HFFc6 (cell line): ENCODE measurements around the gene C11orf21. TPM values are rescaled to one million over a fixed set of nuclear protein-coding genes. Genes with fewer than 3 reads are reported as not detected.

ENCODE experiments used
- DNase-seq: peaks from one replicate; pipeline ENCODE4 v3.0.0-alpha.2; 2018
- H3K27ac Mint-ChIP-seq: 2 replicates; pipeline ENCODE4 v1.8.0; 2020; ENCODE audit warnings: mild to moderate bottlenecking, mixed read lengths
- H3K27me3 Mint-ChIP-seq: 2 replicates; pipeline ENCODE4 v1.8.0; 2021; ENCODE audit warnings: mild to moderate bottlenecking, moderate library complexity, mixed read lengths; ENCODE audit not compliant: insufficient read depth
- H3K36me3 Mint-ChIP-seq: 2 replicates; pipeline ENCODE4 v1.8.0; 2021; ENCODE audit warnings: low read depth, mixed read lengths
- H3K4me1 Mint-ChIP-seq: 2 replicates; pipeline ENCODE4 v1.8.0; 2020; ENCODE audit warnings: low read depth, mixed read lengths
- H3K4me3 Mint-ChIP-seq: 2 replicates; pipeline ENCODE4 v1.8.0; 2020; ENCODE audit warnings: mild to moderate bottlenecking, moderate library complexity, mixed read lengths
- H3K9me3 Mint-ChIP-seq: 2 replicates; pipeline ENCODE4 v1.8.0; 2020; ENCODE audit warnings: mild to moderate bottlenecking, mixed read lengths
- total RNA-seq, 6 experiments: library from RNA; stranded (reverse); fragmentation: NEBNext Ultra II Directional; extraction: Animal tissue kit (Norgen Biotek cat#: 25700); gene quantifications; 2 replicates in 1 of 6; 3 replicates in 5 of 6; pipeline ENCODE4 v1.2.3, GENCODE V29; 2021
- TF ChIP-seq, protein P1 (sequence below): fragments of 200-600 bp; sonication (generic); IDR thresholded peaks from 2 replicates; pipeline ENCODE4 v1.5.0; 2021; ENCODE audit warnings: antibody characterized with exemption, mild to moderate bottlenecking

The C11orf21 gene
- total RNA-seq, 6 experiments from 2014 or later, result not detected

DNA sequence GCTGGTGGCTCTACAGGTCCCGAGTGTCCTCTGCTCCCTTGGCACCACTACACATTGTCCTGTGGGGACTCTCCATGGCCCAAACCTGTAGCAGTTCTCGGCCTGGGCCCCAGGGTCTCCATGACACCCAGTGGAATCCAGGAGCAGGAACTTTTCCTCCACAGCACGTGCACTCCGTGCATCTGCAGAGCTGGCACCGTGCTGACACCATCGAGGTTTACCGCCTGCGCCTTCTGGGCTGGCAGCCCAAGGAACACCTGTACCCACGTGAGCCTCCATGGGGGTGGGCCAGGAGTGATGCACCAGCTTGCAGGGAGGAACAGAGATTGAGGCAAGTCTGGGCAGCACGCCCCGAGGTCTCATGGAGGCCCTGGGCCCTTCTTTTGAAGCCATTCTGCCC, 25.3 kb upstream of the C11orf21 start:
- Mint-ChIP-seq H3K36me3 (peaks cover 17% of the 10 kb centered on the region), H3K27ac (no peak overlapping the region), H3K9me3 (peaks cover 27% of the 10 kb centered on the region), H3K27me3 (peaks cover 22% of the 10 kb centered on the region), H3K4me1 (peaks cover 8% of the 10 kb centered on the region), H3K4me3 (no peak overlapping the region)
- TF ChIP-seq, protein P1, sequence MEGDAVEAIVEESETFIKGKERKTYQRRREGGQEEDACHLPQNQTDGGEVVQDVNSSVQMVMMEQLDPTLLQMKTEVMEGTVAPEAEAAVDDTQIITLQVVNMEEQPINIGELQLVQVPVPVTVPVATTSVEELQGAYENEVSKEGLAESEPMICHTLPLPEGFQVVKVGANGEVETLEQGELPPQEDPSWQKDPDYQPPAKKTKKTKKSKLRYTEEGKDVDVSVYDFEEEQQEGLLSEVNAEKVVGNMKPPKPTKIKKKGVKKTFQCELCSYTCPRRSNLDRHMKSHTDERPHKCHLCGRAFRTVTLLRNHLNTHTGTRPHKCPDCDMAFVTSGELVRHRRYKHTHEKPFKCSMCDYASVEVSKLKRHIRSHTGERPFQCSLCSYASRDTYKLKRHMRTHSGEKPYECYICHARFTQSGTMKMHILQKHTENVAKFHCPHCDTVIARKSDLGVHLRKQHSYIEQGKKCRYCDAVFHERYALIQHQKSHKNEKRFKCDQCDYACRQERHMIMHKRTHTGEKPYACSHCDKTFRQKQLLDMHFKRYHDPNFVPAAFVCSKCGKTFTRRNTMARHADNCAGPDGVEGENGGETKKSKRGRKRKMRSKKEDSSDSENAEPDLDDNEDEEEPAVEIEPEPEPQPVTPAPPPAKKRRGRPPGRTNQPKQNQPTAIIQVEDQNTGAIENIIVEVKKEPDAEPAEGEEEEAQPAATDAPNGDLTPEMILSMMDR, result no peak
- DNase-seq, result no peak

DNA sequence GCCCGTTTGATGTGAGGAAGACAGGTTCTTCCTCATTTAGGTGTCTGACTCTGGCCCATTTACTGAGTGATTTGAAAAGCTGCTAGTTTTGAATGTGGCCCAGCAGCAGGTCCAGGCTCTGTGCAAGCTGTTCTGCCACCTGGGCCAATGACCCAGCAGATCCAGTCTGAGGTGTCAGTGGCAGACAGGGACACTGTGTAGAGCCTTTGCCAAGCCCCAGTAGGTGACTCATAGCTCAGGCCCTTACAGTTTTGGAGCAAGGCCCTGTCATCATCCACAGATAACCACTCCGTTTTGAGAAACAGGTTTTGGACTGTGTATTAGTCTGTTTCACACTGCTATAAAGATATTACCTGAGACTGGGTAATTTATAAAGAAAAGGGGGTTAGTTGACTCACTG, 24.0 kb upstream of the C11orf21 start:
- peaks cover 18% of the 10 kb centered on the region for H3K9me3 Mint-ChIP-seq
- DNase-seq, result peak; percentile 50
- H3K36me3 Mint-ChIP-seq, result peaks cover 10% of the 10 kb centered on the region
- peaks cover 8% of the 10 kb centered on the region for H3K4me1 Mint-ChIP-seq
- H3K27me3 Mint-ChIP-seq, result peaks cover 19% of the 10 kb centered on the region
- TF ChIP-seq, protein P1, result no peak
- no peak overlapping the region for H3K27ac Mint-ChIP-seq
- no peak overlapping the region for H3K4me3 Mint-ChIP-seq

DNA sequence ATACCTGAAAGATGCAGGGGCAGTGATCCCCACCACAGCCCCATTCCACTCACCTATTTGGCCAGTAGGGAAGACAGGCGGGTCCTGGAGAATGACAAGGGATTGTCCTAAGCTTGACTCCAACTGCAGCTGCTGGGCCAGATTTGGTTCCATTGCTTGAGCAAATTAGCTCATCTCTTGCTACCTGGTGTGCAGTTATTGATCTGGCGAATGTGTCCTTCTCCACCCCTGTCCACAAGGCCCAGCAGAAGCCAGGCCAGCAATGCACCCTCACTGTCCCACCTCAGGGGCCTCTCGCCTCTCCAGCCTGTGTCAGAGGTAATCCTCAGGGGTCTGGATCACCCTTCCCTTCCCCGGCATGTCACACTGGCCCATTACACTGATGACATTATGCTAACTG, 23.4 kb upstream of the C11orf21 start:
- Mint-ChIP-seq H3K4me1 (peaks cover 8% of the 10 kb centered on the region), H3K27ac (no peak overlapping the region), H3K4me3 (no peak overlapping the region), H3K36me3 (peaks cover 5% of the 10 kb centered on the region; the same call in 1 of the 2 replicates), H3K9me3 (peaks cover 13% of the 10 kb centered on the region), H3K27me3 (peaks cover 18% of the 10 kb centered on the region)
- TF ChIP-seq, protein P1, result no peak
- DNase-seq, result no peak

DNA sequence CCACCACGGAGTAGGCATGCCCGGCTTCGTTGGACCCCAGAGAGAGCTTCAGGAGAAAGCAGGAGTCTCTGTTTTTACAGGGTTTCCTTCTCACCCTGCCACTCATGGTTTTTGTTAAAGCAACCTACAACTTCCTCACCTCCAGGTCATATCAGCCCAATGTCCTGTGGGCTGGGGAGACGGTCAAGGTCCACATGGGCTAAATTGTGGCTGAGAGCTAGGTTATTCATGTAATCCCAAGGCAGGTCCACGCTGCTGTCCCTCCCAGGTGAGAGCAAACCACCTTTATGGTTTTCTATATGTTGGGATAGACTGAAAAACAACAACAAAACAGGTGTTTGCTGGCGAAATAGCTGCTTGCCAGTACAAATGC, 19.6 kb upstream of the C11orf21 start:
- no peak for DNase-seq
- Mint-ChIP-seq H3K27ac (no peak overlapping the region), H3K36me3 (no peaks in the 10 kb centered on the region), H3K4me3 (no peak overlapping the region), H3K9me3 (peaks cover 13% of the 10 kb centered on the region), H3K4me1 (peaks cover 8% of the 10 kb centered on the region), H3K27me3 (peaks cover 3% of the 10 kb centered on the region)
- TF ChIP-seq, protein P1, result no peak

DNA sequence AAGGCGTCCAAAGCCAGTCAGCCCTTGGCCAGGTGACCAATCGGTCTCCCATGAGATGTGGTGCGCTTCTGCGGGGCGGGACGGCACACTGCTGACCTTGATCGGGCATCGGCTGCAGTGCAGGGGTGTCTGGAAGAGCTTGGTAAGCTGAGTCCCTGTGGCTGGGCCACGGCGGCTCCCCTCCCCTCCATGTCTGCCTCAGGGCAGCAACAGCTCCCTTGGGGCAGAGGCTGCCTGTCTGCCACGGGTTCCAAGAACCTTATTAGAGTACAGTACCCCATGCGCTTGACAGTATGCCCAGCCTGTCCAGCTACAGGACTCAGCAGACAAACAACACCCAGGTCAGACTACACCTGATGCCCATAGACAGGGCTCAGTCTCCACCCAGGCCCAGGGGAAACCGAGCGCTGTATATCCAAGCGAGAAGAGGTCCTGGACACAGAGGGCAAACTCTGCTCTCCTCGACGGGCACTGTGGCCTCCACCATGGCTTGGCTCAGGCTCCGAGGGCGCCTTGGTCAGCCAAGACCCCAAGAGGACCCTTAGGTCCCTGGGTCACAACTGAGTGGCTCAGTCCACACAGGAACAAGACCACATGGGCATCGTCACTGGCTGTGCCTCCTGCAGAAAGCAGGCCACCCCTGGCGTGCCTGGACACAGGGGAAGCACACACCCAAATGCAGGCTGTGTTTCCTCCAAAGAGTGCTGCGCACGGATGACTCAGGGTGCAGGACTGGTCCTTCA, 19.0 kb upstream of the C11orf21 start:
- TF ChIP-seq, protein P1, result no peak
- peaks cover 3% of the 10 kb centered on the region for H3K27me3 Mint-ChIP-seq
- H3K4me3 Mint-ChIP-seq, result no peak overlapping the region
- DNase-seq, result no peak
- H3K36me3 Mint-ChIP-seq, result no peaks in the 10 kb centered on the region
- H3K4me1 Mint-ChIP-seq, result peaks cover 3% of the 10 kb centered on the region
- peaks cover 13% of the 10 kb centered on the region for H3K9me3 Mint-ChIP-seq
- no peak overlapping the region for H3K27ac Mint-ChIP-seq
